ENCODE measurements around the gene PDE6D. TPM values are rescaled to one million over a fixed set of nuclear protein-coding genes. Genes with fewer than 3 reads are reported as not detected.

PDE6D gene
- total and polyA plus RNA-seq, 2 experiments from 2014 or later, result 35.2 to 55.6 TPM

DNA sequence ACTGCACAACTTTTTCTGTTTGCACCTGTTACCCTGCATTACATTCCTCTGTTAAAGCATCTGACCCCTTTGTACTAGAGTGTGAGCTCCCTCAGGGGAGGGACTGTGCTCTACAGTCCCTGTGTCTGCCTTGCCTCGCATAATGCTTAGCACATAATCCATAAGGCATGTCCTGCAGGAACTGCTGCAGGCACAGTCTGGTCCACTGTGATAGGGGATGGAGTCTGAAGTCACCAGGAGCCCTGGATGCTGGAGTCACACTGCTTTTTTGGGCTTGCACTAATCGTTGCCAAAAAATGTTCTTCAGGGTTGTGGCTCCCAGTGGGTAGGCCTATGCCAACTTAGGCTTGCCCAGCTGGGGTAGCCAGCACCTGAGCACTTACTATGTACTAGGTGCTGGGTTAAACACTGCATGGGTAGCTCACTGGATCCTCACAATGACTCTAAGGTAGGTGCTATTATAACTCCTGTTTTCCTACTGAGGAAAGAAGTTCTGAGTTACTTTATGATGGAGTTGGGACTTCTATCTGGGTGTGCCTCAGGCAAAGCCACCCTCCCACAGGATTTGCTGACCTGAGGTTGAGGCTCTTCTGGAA lies 38.5 kb upstream of the PDE6D start:
- no peaks in the 10 kb centered on the region for H3K4me1 Mint-ChIP-seq
- H3K27ac Mint-ChIP-seq, result no peak overlapping the region
- no peak overlapping the region for H3K4me2 ChIP-seq
- TF ChIP-seq NANOG (IDR thresholded peaks at IDR 0.05; ENCODE audit: borderline replicate concordance) (no peak), CREB1 (CRISPR knock-in tag; IDR thresholded peaks at IDR 0.05; ENCODE audit: low read depth) (no peak), EZH2 (IDR thresholded peaks at IDR 0.05; ENCODE audit: low read depth, unreplicated experiment) (no peak), ZNF331 (CRISPR knock-in tag; IDR thresholded peaks at IDR 0.05; ENCODE audit: low read depth) (no peak), ZNF114 (CRISPR knock-in tag; IDR thresholded peaks at IDR 0.05) (no peak), EZH2phosphoT487 (IDR thresholded peaks at IDR 0.05; ENCODE audit: unreplicated experiment) (no peak), JUNB (IDR thresholded peaks at IDR 0.05; ENCODE audit: unreplicated experiment) (no peak), POLR2AphosphoS5 (IDR thresholded peaks at IDR 0.05; ENCODE audit: low read depth) (no peak), STAT1 (IDR thresholded peaks at IDR 0.05; ENCODE audit: unreplicated experiment) (no peak)
- TF ChIP-seq, protein P1, sequence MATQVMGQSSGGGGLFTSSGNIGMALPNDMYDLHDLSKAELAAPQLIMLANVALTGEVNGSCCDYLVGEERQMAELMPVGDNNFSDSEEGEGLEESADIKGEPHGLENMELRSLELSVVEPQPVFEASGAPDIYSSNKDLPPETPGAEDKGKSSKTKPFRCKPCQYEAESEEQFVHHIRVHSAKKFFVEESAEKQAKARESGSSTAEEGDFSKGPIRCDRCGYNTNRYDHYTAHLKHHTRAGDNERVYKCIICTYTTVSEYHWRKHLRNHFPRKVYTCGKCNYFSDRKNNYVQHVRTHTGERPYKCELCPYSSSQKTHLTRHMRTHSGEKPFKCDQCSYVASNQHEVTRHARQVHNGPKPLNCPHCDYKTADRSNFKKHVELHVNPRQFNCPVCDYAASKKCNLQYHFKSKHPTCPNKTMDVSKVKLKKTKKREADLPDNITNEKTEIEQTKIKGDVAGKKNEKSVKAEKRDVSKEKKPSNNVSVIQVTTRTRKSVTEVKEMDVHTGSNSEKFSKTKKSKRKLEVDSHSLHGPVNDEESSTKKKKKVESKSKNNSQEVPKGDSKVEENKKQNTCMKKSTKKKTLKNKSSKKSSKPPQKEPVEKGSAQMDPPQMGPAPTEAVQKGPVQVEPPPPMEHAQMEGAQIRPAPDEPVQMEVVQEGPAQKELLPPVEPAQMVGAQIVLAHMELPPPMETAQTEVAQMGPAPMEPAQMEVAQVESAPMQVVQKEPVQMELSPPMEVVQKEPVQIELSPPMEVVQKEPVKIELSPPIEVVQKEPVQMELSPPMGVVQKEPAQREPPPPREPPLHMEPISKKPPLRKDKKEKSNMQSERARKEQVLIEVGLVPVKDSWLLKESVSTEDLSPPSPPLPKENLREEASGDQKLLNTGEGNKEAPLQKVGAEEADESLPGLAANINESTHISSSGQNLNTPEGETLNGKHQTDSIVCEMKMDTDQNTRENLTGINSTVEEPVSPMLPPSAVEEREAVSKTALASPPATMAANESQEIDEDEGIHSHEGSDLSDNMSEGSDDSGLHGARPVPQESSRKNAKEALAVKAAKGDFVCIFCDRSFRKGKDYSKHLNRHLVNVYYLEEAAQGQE (IDR thresholded peaks at IDR 0.05; ENCODE audit: unreplicated experiment), result no peak
- TF ChIP-seq, protein P2, sequence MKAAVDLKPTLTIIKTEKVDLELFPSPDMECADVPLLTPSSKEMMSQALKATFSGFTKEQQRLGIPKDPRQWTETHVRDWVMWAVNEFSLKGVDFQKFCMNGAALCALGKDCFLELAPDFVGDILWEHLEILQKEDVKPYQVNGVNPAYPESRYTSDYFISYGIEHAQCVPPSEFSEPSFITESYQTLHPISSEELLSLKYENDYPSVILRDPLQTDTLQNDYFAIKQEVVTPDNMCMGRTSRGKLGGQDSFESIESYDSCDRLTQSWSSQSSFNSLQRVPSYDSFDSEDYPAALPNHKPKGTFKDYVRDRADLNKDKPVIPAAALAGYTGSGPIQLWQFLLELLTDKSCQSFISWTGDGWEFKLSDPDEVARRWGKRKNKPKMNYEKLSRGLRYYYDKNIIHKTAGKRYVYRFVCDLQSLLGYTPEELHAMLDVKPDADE (IDR thresholded peaks at IDR 0.05), result no peak
- TF ChIP-seq, protein P3, sequence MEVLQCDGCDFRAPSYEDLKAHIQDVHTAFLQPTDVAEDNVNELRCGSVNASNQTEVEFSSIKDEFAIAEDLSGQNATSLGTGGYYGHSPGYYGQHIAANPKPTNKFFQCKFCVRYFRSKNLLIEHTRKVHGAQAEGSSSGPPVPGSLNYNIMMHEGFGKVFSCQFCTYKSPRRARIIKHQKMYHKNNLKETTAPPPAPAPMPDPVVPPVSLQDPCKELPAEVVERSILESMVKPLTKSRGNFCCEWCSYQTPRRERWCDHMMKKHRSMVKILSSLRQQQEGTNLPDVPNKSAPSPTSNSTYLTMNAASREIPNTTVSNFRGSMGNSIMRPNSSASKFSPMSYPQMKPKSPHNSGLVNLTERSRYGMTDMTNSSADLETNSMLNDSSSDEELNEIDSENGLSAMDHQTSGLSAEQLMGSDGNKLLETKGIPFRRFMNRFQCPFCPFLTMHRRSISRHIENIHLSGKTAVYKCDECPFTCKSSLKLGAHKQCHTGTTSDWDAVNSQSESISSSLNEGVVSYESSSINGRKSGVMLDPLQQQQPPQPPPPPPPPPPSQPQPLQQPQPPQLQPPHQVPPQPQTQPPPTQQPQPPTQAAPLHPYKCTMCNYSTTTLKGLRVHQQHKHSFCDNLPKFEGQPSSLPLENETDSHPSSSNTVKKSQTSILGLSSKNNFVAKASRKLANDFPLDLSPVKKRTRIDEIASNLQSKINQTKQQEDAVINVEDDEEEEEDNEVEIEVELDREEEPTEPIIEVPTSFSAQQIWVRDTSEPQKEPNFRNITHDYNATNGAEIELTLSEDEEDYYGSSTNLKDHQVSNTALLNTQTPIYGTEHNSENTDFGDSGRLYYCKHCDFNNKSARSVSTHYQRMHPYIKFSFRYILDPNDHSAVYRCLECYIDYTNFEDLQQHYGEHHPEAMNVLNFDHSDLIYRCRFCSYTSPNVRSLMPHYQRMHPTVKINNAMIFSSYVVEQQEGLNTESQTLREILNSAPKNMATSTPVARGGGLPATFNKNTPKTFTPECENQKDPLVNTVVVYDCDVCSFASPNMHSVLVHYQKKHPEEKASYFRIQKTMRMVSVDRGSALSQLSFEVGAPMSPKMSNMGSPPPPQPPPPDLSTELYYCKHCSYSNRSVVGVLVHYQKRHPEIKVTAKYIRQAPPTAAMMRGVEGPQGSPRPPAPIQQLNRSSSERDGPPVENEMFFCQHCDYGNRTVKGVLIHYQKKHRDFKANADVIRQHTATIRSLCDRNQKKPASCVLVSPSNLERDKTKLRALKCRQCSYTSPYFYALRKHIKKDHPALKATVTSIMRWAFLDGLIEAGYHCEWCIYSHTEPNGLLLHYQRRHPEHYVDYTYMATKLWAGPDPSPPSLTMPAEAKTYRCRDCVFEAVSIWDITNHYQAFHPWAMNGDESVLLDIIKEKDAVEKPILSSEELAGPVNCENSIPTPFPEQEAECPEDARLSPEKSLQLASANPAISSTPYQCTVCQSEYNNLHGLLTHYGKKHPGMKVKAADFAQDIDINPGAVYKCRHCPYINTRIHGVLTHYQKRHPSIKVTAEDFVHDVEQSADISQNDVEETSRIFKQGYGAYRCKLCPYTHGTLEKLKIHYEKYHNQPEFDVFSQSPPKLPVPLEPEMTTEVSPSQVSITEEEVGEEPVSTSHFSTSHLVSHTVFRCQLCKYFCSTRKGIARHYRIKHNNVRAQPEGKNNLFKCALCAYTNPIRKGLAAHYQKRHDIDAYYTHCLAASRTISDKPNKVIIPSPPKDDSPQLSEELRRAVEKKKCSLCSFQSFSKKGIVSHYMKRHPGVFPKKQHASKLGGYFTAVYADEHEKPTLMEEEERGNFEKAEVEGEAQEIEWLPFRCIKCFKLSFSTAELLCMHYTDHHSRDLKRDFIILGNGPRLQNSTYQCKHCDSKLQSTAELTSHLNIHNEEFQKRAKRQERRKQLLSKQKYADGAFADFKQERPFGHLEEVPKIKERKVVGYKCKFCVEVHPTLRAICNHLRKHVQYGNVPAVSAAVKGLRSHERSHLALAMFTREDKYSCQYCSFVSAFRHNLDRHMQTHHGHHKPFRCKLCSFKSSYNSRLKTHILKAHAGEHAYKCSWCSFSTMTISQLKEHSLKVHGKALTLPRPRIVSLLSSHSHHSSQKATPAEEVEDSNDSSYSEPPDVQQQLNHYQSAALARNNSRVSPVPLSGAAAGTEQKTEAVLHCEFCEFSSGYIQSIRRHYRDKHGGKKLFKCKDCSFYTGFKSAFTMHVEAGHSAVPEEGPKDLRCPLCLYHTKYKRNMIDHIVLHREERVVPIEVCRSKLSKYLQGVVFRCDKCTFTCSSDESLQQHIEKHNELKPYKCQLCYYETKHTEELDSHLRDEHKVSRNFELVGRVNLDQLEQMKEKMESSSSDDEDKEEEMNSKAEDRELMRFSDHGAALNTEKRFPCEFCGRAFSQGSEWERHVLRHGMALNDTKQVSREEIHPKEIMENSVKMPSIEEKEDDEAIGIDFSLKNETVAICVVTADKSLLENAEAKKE (CRISPR knock-in tag; IDR thresholded peaks at IDR 0.05), result no peak
- TF ChIP-seq, protein P4, sequence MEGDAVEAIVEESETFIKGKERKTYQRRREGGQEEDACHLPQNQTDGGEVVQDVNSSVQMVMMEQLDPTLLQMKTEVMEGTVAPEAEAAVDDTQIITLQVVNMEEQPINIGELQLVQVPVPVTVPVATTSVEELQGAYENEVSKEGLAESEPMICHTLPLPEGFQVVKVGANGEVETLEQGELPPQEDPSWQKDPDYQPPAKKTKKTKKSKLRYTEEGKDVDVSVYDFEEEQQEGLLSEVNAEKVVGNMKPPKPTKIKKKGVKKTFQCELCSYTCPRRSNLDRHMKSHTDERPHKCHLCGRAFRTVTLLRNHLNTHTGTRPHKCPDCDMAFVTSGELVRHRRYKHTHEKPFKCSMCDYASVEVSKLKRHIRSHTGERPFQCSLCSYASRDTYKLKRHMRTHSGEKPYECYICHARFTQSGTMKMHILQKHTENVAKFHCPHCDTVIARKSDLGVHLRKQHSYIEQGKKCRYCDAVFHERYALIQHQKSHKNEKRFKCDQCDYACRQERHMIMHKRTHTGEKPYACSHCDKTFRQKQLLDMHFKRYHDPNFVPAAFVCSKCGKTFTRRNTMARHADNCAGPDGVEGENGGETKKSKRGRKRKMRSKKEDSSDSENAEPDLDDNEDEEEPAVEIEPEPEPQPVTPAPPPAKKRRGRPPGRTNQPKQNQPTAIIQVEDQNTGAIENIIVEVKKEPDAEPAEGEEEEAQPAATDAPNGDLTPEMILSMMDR (conservative IDR thresholded peaks at IDR 0.05; ENCODE audit: low read depth in 2 of 2), result no peak
- no peak overlapping the region for H2AFZ ChIP-seq
- no peaks in the 10 kb centered on the region for H3K4me1 ChIP-seq (ENCODE audit: insufficient read depth)
- no peaks in the 10 kb centered on the region for H4K20me1 ChIP-seq (replicated peaks; ENCODE audit: insufficient read depth)
- H3K27me3 ChIP-seq (ENCODE audit: insufficient read depth), result no peaks in the 10 kb centered on the region
- H3K9me3 Mint-ChIP-seq, result peaks cover 26% of the 10 kb centered on the region
- no peaks in the 10 kb centered on the region for H3K79me2 ChIP-seq (replicated peaks; ENCODE audit: insufficient read depth)
- H3K36me3 Mint-ChIP-seq (ENCODE audit: low read depth), result peaks cover 10% of the 10 kb centered on the region; the same call in 2 of the 3 replicates
- DNase-seq (ENCODE audit: low spot score) (no peak), ATAC-seq (no peak)
- H3K27me3 Mint-ChIP-seq (ENCODE audit: insufficient read depth, low read depth, poor library complexity), result peaks cover 2% of the 10 kb centered on the region
- H3K27ac ChIP-seq (ENCODE audit: low read depth), result no peak overlapping the region
- no peaks in the 10 kb centered on the region for H3F3A ChIP-seq (replicated peaks; ENCODE audit: low read depth)
- no peaks in the 10 kb centered on the region for H3K9me2 ChIP-seq (ENCODE audit: insufficient read depth)
- H3K4me3 Mint-ChIP-seq, result no peak overlapping the region
- no peaks in the 10 kb centered on the region for H3K36me3 ChIP-seq (ENCODE audit: insufficient read depth)
- no peak overlapping the region for H3K4me3 ChIP-seq

Data from GM23338 (cell line).